HCT116 (cell line): ENCODE results near the gene LTV1. TPM values are rescaled to one million over a fixed set of nuclear protein-coding genes. Genes with fewer than 3 reads are reported as not detected.

Experiments used
- ATAC-seq: fragments of 200-7000 bp; cut with Tn5 transposase; 2 replicates; pipeline ENCODE4 v1.9.1; 2020; ENCODE audit warnings: mild to moderate bottlenecking, moderate library complexity
- BruUV-seq: library from RNA; stranded (reverse); fragments of 400-500 nt; replicated peaks from 2 replicates; lab custom pipeline; 2021; lab: Mats Ljungman, UMichigan
- CTCF ChIA-PET: fragments of 300-600 bp; sonication (Branson Sonifier 250); formaldehyde crosslinking; loops from one replicate; lab custom pipeline; 2021; ENCODE audit warnings: antibody characterized with exemption; lab: Charles Lee
- POLR2A ChIA-PET: fragments of 300-600, 350-600 bp; sonication (Branson Sonifier 250); formaldehyde crosslinking; loops from one replicate; lab custom pipeline; 2021; ENCODE audit warnings: antibody characterized with exemption; lab: Charles Lee
- RAD21 ChIA-PET, 2 experiments: fragments of 300-600 bp; sonication (Branson Sonifier 250); formaldehyde crosslinking; loops; one replicate each; lab custom pipeline; 2023; ENCODE audit warnings: low total read pairs in 2 of 2; ENCODE audit not compliant: uncharacterized antibody in 2 of 2, unreplicated experiment in 2 of 2, low non-redundant PET in 1 of 2; lab: Charles Lee
- DNase-seq: peaks from one replicate; pipeline ENCODE4 v3.0.0-alpha.2; 2010; ENCODE audit warnings: low read depth, low spot score
- H2AFZ ChIP-seq: fragments of 200-600 bp; shearing (Covaris generic), sonication (generic); 2 replicates; pipeline ENCODE4 v1.6.1; 2017; ENCODE audit warnings: low read depth, mixed run types, mixed read lengths, antibody characterized with exemption, low read length; ENCODE audit not compliant: poor library complexity, severe bottlenecking
- H3K27ac ChIP-seq: 2 replicates; pipeline ENCODE4 v1.5.1; 2012; ENCODE audit warnings: low read depth, low read length
- H3K27me3 ChIP-seq: fragments of 200-600 bp; sonication (generic); 2 replicates; pipeline ENCODE4 v1.6.1; 2016; ENCODE audit warnings: mixed run types, low read length, mixed read lengths; ENCODE audit not compliant: insufficient read depth
- H3K36me3 ChIP-seq, 2 experiments: fragments of 200-500 bp in 1 of 2; fragments of 200-600 bp in 1 of 2; sonication (Bioruptor generic) in 1 of 2; sonication (generic) in 1 of 2; 2 replicates each; pipeline versions ENCODE4 v1.5.1 to v1.6.1; 2014 to 2016; ENCODE audit warnings: low read length in 2 of 2, inconsistent platforms in 1 of 2, mixed read lengths in 1 of 2, mixed run types in 1 of 2; ENCODE audit not compliant: insufficient read depth in 2 of 2, control insufficient read depth in 1 of 2
- H3K4me1 ChIP-seq, 2 experiments: fragments of 200-600 bp in 1 of 2; sonication (generic) in 1 of 2; 2 replicates each; pipeline versions ENCODE4 v1.5.1 to v1.6.1; 2012 to 2017; ENCODE audit warnings: low read length in 2 of 2, inconsistent platforms in 1 of 2, mild to moderate bottlenecking in 1 of 2, mixed read lengths in 1 of 2, mixed run types in 1 of 2, moderate library complexity in 1 of 2; ENCODE audit not compliant: insufficient read depth in 2 of 2, control insufficient read depth in 1 of 2
- H3K4me2 ChIP-seq: fragments of 200-600 bp; sonication (generic); 2 replicates; pipeline ENCODE4 v1.6.1; 2017; ENCODE audit warnings: mixed run types, low read length, mixed read lengths
- H3K4me3 ChIP-seq, 2 experiments: fragments of 200-600 bp in 1 of 2; sonication (generic) in 1 of 2; replicated peaks in 1 of 2; 2 replicates each; pipeline ENCODE4 v1.5.1; 2011 to 2016; ENCODE audit warnings: low read length in 2 of 2, control low read depth in 1 of 2, low read depth in 1 of 2, mild to moderate bottlenecking in 1 of 2, mixed read lengths in 1 of 2, mixed run types in 1 of 2
- H3K79me2 ChIP-seq: fragments of 200-600 bp; sonication (generic); 2 replicates; pipeline ENCODE4 v1.6.1; 2017; ENCODE audit warnings: mild to moderate bottlenecking, mixed run types, low read length, moderate library complexity, mixed read lengths; ENCODE audit not compliant: insufficient read depth
- H3K9ac ChIP-seq: fragments of 200-600 bp; sonication (generic); 2 replicates; pipeline ENCODE4 v1.6.1; 2016; ENCODE audit warnings: low read length, mixed read lengths
- H3K9me2 ChIP-seq: fragments of 200-600 bp; sonication (generic), shearing (Covaris generic); 2 replicates; pipeline ENCODE4 v1.6.1; 2017; ENCODE audit warnings: mixed run types, mild to moderate bottlenecking, moderate library complexity; ENCODE audit not compliant: insufficient read depth
- H3K9me3 ChIP-seq, 2 experiments: fragments of 200-500 bp in 1 of 2; fragments of 200-600 bp in 1 of 2; sonication (Bioruptor generic) in 1 of 2; sonication (generic) in 1 of 2; 2 replicates each; pipeline ENCODE4 v1.6.1; 2014 to 2017; ENCODE audit warnings: low read length in 2 of 2, mixed read lengths in 2 of 2, inconsistent platforms in 1 of 2, low read depth in 1 of 2, mild to moderate bottlenecking in 1 of 2, mixed run types in 1 of 2, moderate library complexity in 1 of 2; ENCODE audit not compliant: control insufficient read depth in 1 of 2, insufficient read depth in 1 of 2
- H4K20me1 ChIP-seq: fragments of 200-600 bp; sonication (generic), shearing (Covaris generic); 2 replicates; pipeline ENCODE4 v1.6.1; 2017; ENCODE audit warnings: mixed run types, mild to moderate bottlenecking, moderate library complexity; ENCODE audit not compliant: insufficient read depth
- ATF3 ChIP-seq: IDR thresholded peaks from 2 replicates; pipeline ENCODE4 v1.6.1; 2012
- CBX3 ChIP-seq: IDR thresholded peaks from 2 replicates; pipeline ENCODE4 v1.6.1; 2012; ENCODE audit warnings: low read depth
- EGR1 ChIP-seq: IDR thresholded peaks from 2 replicates; pipeline ENCODE4 v1.6.1; 2012; ENCODE audit warnings: low read depth
- ELF1 ChIP-seq: IDR thresholded peaks from 2 replicates; pipeline ENCODE4 v1.6.1; 2012; ENCODE audit warnings: low read depth, borderline replicate concordance
- EZH2 ChIP-seq: fragments of 200-600 bp; sonication (generic); IDR thresholded peaks from 2 replicates; pipeline ENCODE4 v1.6.1; 2017; ENCODE audit warnings: antibody characterized with exemption, mixed run types
- EZH2phosphoT487 ChIP-seq: fragments of 200-600 bp; IDR thresholded peaks from 2 replicates; pipeline ENCODE4 v1.6.1; 2018; ENCODE audit warnings: antibody characterized with exemption, borderline replicate concordance
- FOSL1 ChIP-seq: IDR thresholded peaks from 2 replicates; pipeline ENCODE4 v1.6.1; 2012; ENCODE audit warnings: low read depth
- JUND ChIP-seq: IDR thresholded peaks from 2 replicates; pipeline ENCODE4 v1.6.1; 2012
- MAX ChIP-seq: IDR thresholded peaks from 2 replicates; pipeline ENCODE4 v1.6.1; 2012
- POLR2A ChIP-seq: IDR thresholded peaks from 2 replicates; pipeline ENCODE4 v1.7.0; 2011; ENCODE audit warnings: borderline replicate concordance; ENCODE audit not compliant: insufficient read depth, insufficient read length; ENCODE audit errors: extremely low read depth
- RAD21 ChIP-seq: IDR thresholded peaks from 2 replicates; pipeline ENCODE4 v1.6.1; 2012; ENCODE audit warnings: low read depth, mild to moderate bottlenecking
- REST ChIP-seq: IDR thresholded peaks from 2 replicates; pipeline ENCODE4 v1.6.1; 2012; ENCODE audit warnings: low read depth
- SP1 ChIP-seq: IDR thresholded peaks from 2 replicates; pipeline ENCODE4 v1.6.1; 2012; ENCODE audit warnings: low read depth
- TCF7L2 ChIP-seq: IDR thresholded peaks from 2 replicates; pipeline ENCODE4 v1.7.0; 2011; ENCODE audit warnings: borderline replicate concordance, inconsistent platforms; ENCODE audit not compliant: insufficient read depth, insufficient read length; ENCODE audit errors: extremely low read depth
- YY1 ChIP-seq: IDR thresholded peaks from 2 replicates; pipeline ENCODE4 v1.6.1; 2011; ENCODE audit warnings: low read length, low read depth, moderate library complexity, mild to moderate bottlenecking; ENCODE audit not compliant: insufficient replicate concordance; ENCODE audit errors: extremely low read depth
- ZFX ChIP-seq: fragments of 450-650 bp; IDR thresholded peaks from 2 replicates; pipeline ENCODE4 v1.6.1; 2017
- ZNF274 ChIP-seq: fragments of 200-500 bp; sonication (Bioruptor generic); IDR thresholded peaks from 2 replicates; pipeline ENCODE4 v1.6.1; 2014; ENCODE audit warnings: mild to moderate bottlenecking, low read depth, low read length, inconsistent platforms
- intact Hi-C: fragments of 100-400 bp; cut with micrococcal nuclease; formaldehyde crosslinking; loops from 2 replicates; pipeline ENCODE4 v1.10.0; 2022
- total RNA-seq: library from RNA; stranded (reverse); gene quantifications from one replicate; pipeline ENCODE4 v1.2.1, GENCODE V29; 2021; ENCODE audit not compliant: unreplicated experiment

The LTV1 gene
- total RNA-seq, 1 experiment from 2014 or later: 40.3 TPM

GRCh38 chr6:143863771-143864170, 20.6 kb downstream of the LTV1 start:
- Histone ChIP-seq H3K4me2 (no peak overlapping the region), H2AFZ (no peak overlapping the region), H3K9me3 (no peaks in the 10 kb centered on the region), H4K20me1 (0 out of 2 replicates have a peak, but pooled peaks cover 7% of the 10 kb centered on the region), H3K9me2 (no peaks in the 10 kb centered on the region), H3K79me2 (no peaks in the 10 kb centered on the region), H3K4me3 (no peak overlapping the region), H3K4me1 (no peaks in the 10 kb centered on the region), H3K27me3 (no peaks in the 10 kb centered on the region), H3K27ac (no peak overlapping the region), H3K9ac (no peak overlapping the region), H3K36me3 (peaks cover 20 to 35% of the 10 kb centered on the region in 2 experiments; a peak in 3 of 4 replicates)
- POLR2A ChIA-PET: interaction anchor here (1.7 kb wide), 1 partner anchor 20 kb away, joined by 6 read pairs; the partner anchor contains the start of gene LTV1
- CTCF ChIA-PET: interaction anchor here (1.0 kb wide), 1 partner anchor 288 kb away, joined by 3 read pairs; no protein-coding TSS in a partner anchor
- RAD21 ChIA-PET: no interaction called here
- intact Hi-C loops: no loop called here
- ATAC-seq: no peak
- BruUV-seq: no TSS peak
- DNase-seq: no peak
- no peak for TF ChIP-seq SP1
- no peak for TF ChIP-seq ELF1
- no peak for TF ChIP-seq RAD21
- no peak for TF ChIP-seq ATF3
- TF ChIP-seq JUND: no peak
- TF ChIP-seq ZNF274: no peak
- no peak for TF ChIP-seq REST
- no peak for TF ChIP-seq ZFX
- TF ChIP-seq YY1: no peak
- TF ChIP-seq POLR2A: no peak
- no peak for TF ChIP-seq TCF7L2
- no peak for TF ChIP-seq EGR1
- TF ChIP-seq FOSL1: no peak
- no peak for TF ChIP-seq MAX
- TF ChIP-seq EZH2: no peak
- TF ChIP-seq EZH2phosphoT487: no peak
- no peak for TF ChIP-seq CBX3
